ENCODE measurements around the gene GBE1. TPM values are rescaled to one million over a fixed set of nuclear protein-coding genes. Genes with fewer than 3 reads are reported as not detected.
A peak's percentile ranks its signal among the peaks of the same experiment; 100 is the strongest.
"Not testable (repeated sequence)": the region's sequence is repeated elsewhere in the genome, so short reads cannot be mapped to it uniquely, and the experiment has no call there.

GBE1 gene
- total and polyA plus RNA-seq, 2 experiments from 2014 or later, result 27.2 to 71.2 TPM

DNA sequence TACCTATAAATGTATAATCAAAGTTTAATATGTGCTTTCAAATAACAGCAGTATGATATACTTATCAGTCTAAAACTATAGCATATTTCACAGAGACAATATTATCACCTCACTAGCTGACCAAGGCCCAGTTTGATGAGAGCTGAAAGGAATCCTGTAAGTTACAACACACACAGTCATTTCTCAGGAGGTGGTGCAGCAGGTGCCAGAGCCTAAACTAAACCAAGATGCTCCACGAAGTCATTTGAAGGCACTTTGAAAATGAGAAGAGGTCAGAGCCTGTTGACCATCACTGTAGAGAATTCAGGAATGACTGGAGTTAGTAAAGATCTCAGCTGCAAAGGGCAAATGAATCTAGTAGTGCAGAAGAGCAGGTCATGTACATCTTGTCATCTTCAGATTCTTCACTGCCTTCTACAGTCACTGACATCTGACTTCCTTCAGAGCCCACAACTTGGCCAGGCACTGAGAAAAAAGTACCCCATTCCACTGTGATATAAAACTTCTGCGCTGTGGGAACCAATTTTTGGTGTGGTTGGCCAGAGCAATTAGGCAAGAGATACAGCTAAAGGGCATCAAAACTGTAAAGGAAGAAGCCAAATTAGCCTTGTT is 7.9 kb downstream of the GBE1 start:
- Histone ChIP-seq H3K9me3 (ENCODE audit: low read depth) (no peaks in the 10 kb centered on the region), H3K36me3 (no peaks in the 10 kb centered on the region), H3K4me1 (ENCODE audit: low read depth) (peaks cover 4% of the 10 kb centered on the region), H3K4me3 (no peak overlapping the region), H3K27ac (no peak overlapping the region), H3K27me3 (no peaks in the 10 kb centered on the region)
- TF ChIP-seq, protein P1, sequence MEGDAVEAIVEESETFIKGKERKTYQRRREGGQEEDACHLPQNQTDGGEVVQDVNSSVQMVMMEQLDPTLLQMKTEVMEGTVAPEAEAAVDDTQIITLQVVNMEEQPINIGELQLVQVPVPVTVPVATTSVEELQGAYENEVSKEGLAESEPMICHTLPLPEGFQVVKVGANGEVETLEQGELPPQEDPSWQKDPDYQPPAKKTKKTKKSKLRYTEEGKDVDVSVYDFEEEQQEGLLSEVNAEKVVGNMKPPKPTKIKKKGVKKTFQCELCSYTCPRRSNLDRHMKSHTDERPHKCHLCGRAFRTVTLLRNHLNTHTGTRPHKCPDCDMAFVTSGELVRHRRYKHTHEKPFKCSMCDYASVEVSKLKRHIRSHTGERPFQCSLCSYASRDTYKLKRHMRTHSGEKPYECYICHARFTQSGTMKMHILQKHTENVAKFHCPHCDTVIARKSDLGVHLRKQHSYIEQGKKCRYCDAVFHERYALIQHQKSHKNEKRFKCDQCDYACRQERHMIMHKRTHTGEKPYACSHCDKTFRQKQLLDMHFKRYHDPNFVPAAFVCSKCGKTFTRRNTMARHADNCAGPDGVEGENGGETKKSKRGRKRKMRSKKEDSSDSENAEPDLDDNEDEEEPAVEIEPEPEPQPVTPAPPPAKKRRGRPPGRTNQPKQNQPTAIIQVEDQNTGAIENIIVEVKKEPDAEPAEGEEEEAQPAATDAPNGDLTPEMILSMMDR (IDR thresholded peaks at IDR 0.05; ENCODE audit: low read depth, low read length), result no peak
- no peak for DNase-seq (ENCODE audit: low read depth in 1 of 2, low spot score in 1 of 2)

DNA sequence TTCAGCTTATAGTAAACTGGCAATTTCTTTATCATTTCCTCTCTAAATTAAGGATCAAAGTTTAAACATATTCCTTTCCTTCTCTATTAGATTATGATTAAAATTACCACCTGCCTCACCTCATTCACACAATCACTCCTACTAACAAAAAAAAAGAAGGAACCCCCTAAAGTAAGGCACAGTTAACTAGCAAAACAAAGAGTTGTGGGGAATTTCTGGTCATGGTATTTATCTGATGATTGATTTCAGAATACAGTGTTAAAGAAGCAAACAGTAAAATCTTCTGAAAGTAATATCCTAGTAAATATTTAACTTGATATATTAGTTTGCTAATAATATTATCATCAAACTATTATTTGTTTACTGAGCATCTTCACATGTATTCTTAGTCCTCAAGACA is 8.8 kb downstream of the GBE1 start:
- Histone ChIP-seq H3K27me3 (no peaks in the 10 kb centered on the region), H3K27ac (no peak overlapping the region), H3K36me3 (no peaks in the 10 kb centered on the region), H3K4me3 (no peak overlapping the region), H3K9me3 (ENCODE audit: low read depth) (no peaks in the 10 kb centered on the region), H3K4me1 (ENCODE audit: low read depth) (peaks cover 4% of the 10 kb centered on the region)
- DNase-seq (ENCODE audit: low read depth in 1 of 2, low spot score in 1 of 2), result no peak
- TF ChIP-seq, protein P1 (IDR thresholded peaks at IDR 0.05; ENCODE audit: low read depth, low read length), result no peak

DNA sequence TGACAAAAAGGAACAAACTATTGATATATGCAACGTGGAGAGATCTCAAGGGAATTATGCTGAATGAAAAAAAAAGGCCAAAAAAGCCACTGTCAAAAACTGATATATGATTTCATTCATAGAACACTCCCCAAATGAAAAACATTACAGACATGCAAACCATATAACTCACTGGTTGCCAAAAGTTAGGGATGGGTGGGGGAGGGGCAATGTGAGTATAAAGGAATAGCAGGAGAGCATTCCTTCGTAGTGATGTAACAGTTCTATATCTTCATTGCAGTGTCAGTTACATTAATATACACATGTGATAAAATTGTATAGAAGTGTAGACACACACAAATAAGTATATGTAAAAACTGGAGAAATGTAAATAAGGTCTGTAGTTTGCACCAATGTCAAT is 12.2 kb downstream of the GBE1 start:
- H3K36me3 ChIP-seq, result no peaks in the 10 kb centered on the region
- H3K4me3 ChIP-seq, result no peak overlapping the region
- no peaks in the 10 kb centered on the region for H3K27me3 ChIP-seq
- peak in 1 of 2 donors; percentile 67 for DNase-seq (ENCODE audit: low read depth in 1 of 2, low spot score in 1 of 2)
- no peak overlapping the region for H3K27ac ChIP-seq
- TF ChIP-seq, protein P1 (IDR thresholded peaks at IDR 0.05; ENCODE audit: low read depth, low read length), result no peak
- no peaks in the 10 kb centered on the region for H3K9me3 ChIP-seq (ENCODE audit: low read depth)
- peaks cover 9% of the 10 kb centered on the region for H3K4me1 ChIP-seq (ENCODE audit: low read depth)

DNA sequence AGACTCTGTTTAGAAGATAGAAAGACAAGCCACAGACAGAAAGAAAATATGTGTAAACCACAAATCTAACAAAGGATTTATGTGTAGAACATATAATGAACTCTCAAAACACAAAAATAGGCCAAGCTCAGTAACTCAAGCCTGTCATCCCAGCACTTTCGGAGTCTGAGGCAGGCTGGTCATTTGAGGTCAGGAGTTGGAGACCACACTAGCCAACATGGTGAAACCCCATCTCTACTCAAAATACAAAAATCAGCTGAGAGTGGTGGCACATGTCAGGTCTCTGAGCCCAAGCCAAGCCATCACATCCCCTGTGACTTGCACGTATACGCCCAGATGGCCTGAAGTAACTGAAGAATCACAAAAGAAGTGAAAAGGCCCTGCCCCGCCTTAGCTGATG is 14.2 kb downstream of the GBE1 start:
- H3K4me1 ChIP-seq (ENCODE audit: low read depth), result peaks cover 13% of the 10 kb centered on the region
- H3K27me3 ChIP-seq; H3K9me3 ChIP-seq (ENCODE audit: low read depth); H3K27ac ChIP-seq; H3K36me3 ChIP-seq; H3K4me3 ChIP-seq; DNase-seq (ENCODE audit: low read depth in 1 of 2, low spot score in 1 of 2): not testable (repeated sequence)

DNA sequence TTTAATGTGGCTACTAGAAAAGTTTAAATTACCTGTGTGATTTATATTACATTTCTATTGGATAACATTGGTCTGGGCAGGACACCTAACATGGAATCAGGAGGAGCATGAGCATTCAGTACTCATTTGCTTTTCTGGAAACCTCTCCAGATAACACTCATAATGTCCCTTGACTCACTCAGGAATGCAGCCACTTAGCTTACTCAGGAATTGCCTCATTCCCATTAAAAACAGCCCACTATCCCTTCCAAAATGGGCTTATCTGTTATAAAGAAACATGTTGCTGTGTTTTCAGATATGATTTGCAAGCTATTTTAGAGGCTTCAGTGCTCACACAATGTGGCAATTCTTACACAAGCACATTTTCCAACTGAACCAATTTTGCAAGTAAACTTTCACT is 17.1 kb downstream of the GBE1 start:
- no peak overlapping the region for H3K4me3 ChIP-seq
- H3K27ac ChIP-seq, result peak overlapping the region; percentile 89
- DNase-seq (ENCODE audit: low read depth in 1 of 2, low spot score in 1 of 2), result peak; percentile 31 to 96
- no peaks in the 10 kb centered on the region for H3K27me3 ChIP-seq
- H3K9me3 ChIP-seq (ENCODE audit: low read depth), result no peaks in the 10 kb centered on the region
- peaks cover 18% of the 10 kb centered on the region for H3K4me1 ChIP-seq (ENCODE audit: low read depth)
- no peaks in the 10 kb centered on the region for H3K36me3 ChIP-seq
- TF ChIP-seq, protein P1 (IDR thresholded peaks at IDR 0.05; ENCODE audit: low read depth, low read length), result no peak

DNA sequence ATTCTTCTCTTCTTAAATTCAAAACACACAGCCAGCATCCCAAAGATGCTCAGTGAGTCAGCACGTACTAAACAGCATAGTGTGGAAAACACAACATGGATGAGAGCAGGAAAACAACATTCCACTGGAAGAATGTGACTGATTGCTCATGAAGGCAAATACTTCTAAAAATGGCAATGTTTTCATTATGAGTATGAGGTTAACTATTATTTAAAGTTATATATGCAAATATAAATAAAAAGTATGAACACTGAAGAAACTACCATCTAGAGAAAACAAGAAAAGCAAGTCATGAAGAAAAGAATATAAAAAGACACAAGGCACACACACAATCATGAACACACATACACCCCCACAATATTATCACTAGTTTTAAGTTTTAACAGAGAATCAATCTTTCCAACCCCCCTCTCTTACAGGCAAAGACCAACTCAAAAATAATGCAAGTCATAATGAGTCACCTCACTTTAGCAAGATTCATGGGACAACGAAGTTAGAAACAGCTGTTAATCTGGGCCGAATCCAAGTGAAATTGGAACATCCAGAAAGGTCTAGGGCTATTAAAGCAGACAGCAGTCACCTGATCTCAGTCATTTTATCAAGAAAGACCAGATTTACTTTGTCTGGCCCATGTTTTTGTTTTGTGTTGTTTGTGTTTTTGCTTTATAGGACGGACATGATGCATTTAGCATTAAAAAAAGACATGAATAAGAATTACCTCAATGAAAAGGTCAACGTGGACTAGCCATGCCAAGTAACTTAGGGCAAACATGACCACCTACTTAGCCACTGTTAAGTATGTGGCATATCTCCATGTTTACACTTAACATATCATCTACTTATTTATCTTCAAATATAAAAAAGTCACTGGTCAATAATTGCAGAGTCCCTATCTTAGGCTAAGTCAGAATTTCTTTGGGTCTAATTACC is 18.1 kb downstream of the GBE1 start:
- TF ChIP-seq, protein P1 (IDR thresholded peaks at IDR 0.05; ENCODE audit: low read depth, low read length), result no peak
- Histone ChIP-seq H3K27ac (peak overlapping the region; percentile 89), H3K9me3 (ENCODE audit: low read depth) (no peaks in the 10 kb centered on the region), H3K4me1 (ENCODE audit: low read depth) (peaks cover 18% of the 10 kb centered on the region), H3K36me3 (no peaks in the 10 kb centered on the region), H3K4me3 (no peak overlapping the region), H3K27me3 (no peaks in the 10 kb centered on the region)
- DNase-seq (ENCODE audit: low read depth in 1 of 2, low spot score in 1 of 2), result peak in 1 of 2 donors; percentile 94

All from cardiac muscle cell (in vitro differentiated cells and primary cell).